CD4-positive, CD25-positive, alpha-beta regulatory T cell (primary cell): ENCODE measurements around the gene ECM1. TPM values are rescaled to one million over a fixed set of nuclear protein-coding genes. Genes with fewer than 3 reads are reported as not detected.

Source experiments
- ATAC-seq, 2 donors: fragments of 150-1000 bp; cut with Tn5 transposase; one replicate each; pipeline ENCODE4 v1.10.0; 2021; ENCODE audit warnings: low read depth in 2 of 2, moderate number of reproducible peaks in 2 of 2, moderate library complexity in 1 of 2
- DNase-seq, 3 donors: peaks; one replicate each; pipeline versions ENCODE4 v3.0.0 to v3.0.0-alpha.2; 2012 to 2022; ENCODE audit warnings: mixed read lengths in 1 of 3
- H3K27ac ChIP-seq: one replicate; pipeline ENCODE4 v1.7.0; 2013; ENCODE audit warnings: mild to moderate bottlenecking, low read length; ENCODE audit not compliant: insufficient read depth, poor library complexity, severe bottlenecking
- H3K27me3 ChIP-seq: one replicate; pipeline ENCODE4 v1.7.0; 2013; ENCODE audit warnings: low read length; ENCODE audit not compliant: control insufficient read depth, insufficient read depth
- H3K36me3 ChIP-seq: one replicate; pipeline ENCODE4 v1.7.0; 2013; ENCODE audit warnings: mild to moderate bottlenecking, low read length, moderate library complexity; ENCODE audit not compliant: control insufficient read depth, insufficient read depth
- H3K4me1 ChIP-seq: 2 replicates; pipeline ENCODE4 v1.7.0; 2013; ENCODE audit warnings: mild to moderate bottlenecking, low read length; ENCODE audit not compliant: insufficient read depth, control insufficient read depth, poor library complexity, severe bottlenecking
- H3K4me3 ChIP-seq: one replicate; pipeline ENCODE4 v1.7.0; 2013; ENCODE audit warnings: low read depth, mild to moderate bottlenecking, low read length, moderate library complexity
- H3K9me3 ChIP-seq, 2 experiments: 1 replicate in 1 of 2; 2 replicates in 1 of 2; pipeline ENCODE4 v1.7.0; 2013; ENCODE audit warnings: low read length in 2 of 2, mild to moderate bottlenecking in 1 of 2, moderate library complexity in 1 of 2; ENCODE audit not compliant: control insufficient read depth in 2 of 2
- H3K27ac Mint-ChIP-seq, 3 donors: one replicate each; pipeline ENCODE4 v1.8.0; 2020 to 2022; ENCODE audit warnings: mild to moderate bottlenecking in 3 of 3, mixed read lengths in 3 of 3, moderate library complexity in 2 of 3
- H3K27me3 Mint-ChIP-seq: one replicate; pipeline ENCODE4 v1.8.0; 2022; ENCODE audit warnings: mild to moderate bottlenecking, mixed read lengths
- H3K36me3 Mint-ChIP-seq: one replicate; pipeline ENCODE4 v1.8.0; 2020; ENCODE audit warnings: mixed read lengths
- H3K4me1 Mint-ChIP-seq, 4 donors: one replicate each; pipeline ENCODE4 v1.8.0; 2020 to 2022; ENCODE audit warnings: mixed read lengths in 4 of 4, mild to moderate bottlenecking in 1 of 4
- H3K4me3 Mint-ChIP-seq, 4 donors: one replicate each; pipeline ENCODE4 v1.8.0; 2020 to 2022; ENCODE audit warnings: mild to moderate bottlenecking in 4 of 4, mixed read lengths in 4 of 4, moderate library complexity in 3 of 4
- H3K9me3 Mint-ChIP-seq, 7 donors: one replicate each; pipeline ENCODE4 v1.8.0; 2020 to 2022; ENCODE audit warnings: mixed read lengths in 7 of 7, mild to moderate bottlenecking in 3 of 7, moderate library complexity in 2 of 7
- polyA plus RNA-seq, 4 donors: library from polyadenylated mRNA; unstranded; fragments of 300-500 nt; fragmentation: Illumina TruSeq; gene quantifications; one replicate each; pipeline ENCODE4 v1.2.3, GENCODE V29; 2021
- total RNA-seq: library from RNA; stranded (reverse); gene quantifications from one replicate; pipeline ENCODE4 v1.2.3, GENCODE V29; 2022

Gene ECM1
- total and polyA plus RNA-seq, 5 donors from 2014 or later: 0.10 to 0.22 TPM; not detected in 3

DNA sequence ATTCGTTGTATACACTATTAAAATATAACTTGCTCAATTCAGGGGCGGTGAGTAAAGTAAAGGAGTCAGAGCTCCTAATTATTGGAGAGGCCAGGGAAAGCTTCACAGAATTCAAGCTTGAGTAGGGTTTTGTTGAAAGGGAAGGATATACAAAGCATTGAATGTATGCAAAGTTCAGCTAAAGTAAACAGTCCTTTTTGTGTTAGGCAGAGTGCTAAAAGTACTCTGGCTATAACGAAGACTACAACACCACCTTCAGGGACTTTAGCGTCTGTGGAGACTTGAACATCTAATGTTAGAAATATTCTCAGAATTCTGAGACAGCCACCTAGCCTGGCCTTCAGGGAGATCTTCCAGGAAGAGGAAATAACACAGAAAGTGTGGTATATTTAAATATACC, 8.7 kb downstream of the ECM1 start:
- Mint-ChIP-seq H3K27me3 (peaks cover 7% of the 10 kb centered on the region), H3K36me3 (no peaks in the 10 kb centered on the region), H3K9me3 (no peaks in the 10 kb centered on the region), H3K4me3 (peak overlapping the region; percentile 74 to 95 (median 92)), H3K27ac (peak overlapping the region in 1 of 3 donors; percentile 77), H3K4me1 (peaks cover 0 to 25% (median 15%) of the 10 kb centered on the region in 4 donors)
- no peaks in the 10 kb centered on the region for H3K9me3 ChIP-seq
- DNase-seq (peak in 2 of 3 donors; percentile 7 to 80), ATAC-seq (peak; percentile 24 to 27)
- H3K36me3 ChIP-seq: no peaks in the 10 kb centered on the region
- H3K4me1 ChIP-seq: peaks cover 19% of the 10 kb centered on the region
- H3K4me3 ChIP-seq: peak overlapping the region; percentile 67
- no peak overlapping the region for H3K27ac ChIP-seq
- no peaks in the 10 kb centered on the region for H3K27me3 ChIP-seq

- H3K9me3 Mint-ChIP-seq: no peaks in the 10 kb centered on the region
- Histone ChIP-seq H3K36me3 (no peaks in the 10 kb centered on the region), H3K27me3 (no peaks in the 10 kb centered on the region), H3K27ac (no peak overlapping the region), H3K4me3 (no peak overlapping the region), H3K9me3 (no peaks in the 10 kb centered on the region), H3K4me1 (peaks cover 6% of the 10 kb centered on the region)
- peaks cover 0 to 11% (median 5%) of the 10 kb centered on the region in 4 donors for H3K4me1 Mint-ChIP-seq
- H3K27ac Mint-ChIP-seq: no peak overlapping the region
- H3K36me3 Mint-ChIP-seq: no peaks in the 10 kb centered on the region
- DNase-seq (no peak), ATAC-seq (no peak)
- peak overlapping the region in 1 of 4 donors; percentile 44 for H3K4me3 Mint-ChIP-seq
- H3K27me3 Mint-ChIP-seq: peaks cover 6% of the 10 kb centered on the region
Observed at GRCh38 chr1:150521196-150521968, 13.5 kb downstream of the ECM1 start.

GRCh38 chr1:150525348-150525747, 17.4 kb downstream of the ECM1 start:
- Mint-ChIP-seq H3K36me3 (no peaks in the 10 kb centered on the region), H3K27me3 (no peaks in the 10 kb centered on the region), H3K4me3 (no peak overlapping the region), H3K4me1 (no peaks in the 10 kb centered on the region), H3K27ac (no peak overlapping the region), H3K9me3 (no peaks in the 10 kb centered on the region)
- ATAC-seq (no peak), DNase-seq (no peak)
- Histone ChIP-seq H3K4me3 (no peak overlapping the region), H3K27me3 (no peaks in the 10 kb centered on the region), H3K9me3 (no peaks in the 10 kb centered on the region), H3K4me1 (no peaks in the 10 kb centered on the region), H3K27ac (no peak overlapping the region), H3K36me3 (no peaks in the 10 kb centered on the region)

DNA sequence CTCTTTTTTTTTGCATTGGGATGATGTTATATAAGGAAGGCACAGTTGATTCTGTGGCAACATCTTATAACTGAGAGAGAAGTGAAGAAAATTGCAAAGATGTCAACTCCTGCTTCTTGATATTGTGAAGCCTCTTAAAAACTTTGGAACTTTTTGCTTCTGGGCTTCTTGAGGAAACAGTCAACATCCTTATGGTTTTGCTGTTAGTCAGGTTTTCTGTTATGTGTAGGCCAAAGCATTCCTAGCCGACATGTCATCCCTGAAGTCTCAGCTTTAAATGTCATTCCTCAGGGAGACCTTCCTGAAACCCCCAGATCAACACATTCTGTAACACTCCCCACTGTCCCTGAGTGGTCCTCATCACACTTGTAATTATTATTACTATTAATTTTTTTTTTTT, 20.3 kb downstream of the ECM1 start:
- ATAC-seq: no peak
- no peak overlapping the region for H3K27ac ChIP-seq
- peaks cover 0 to 5% (median 0%) of the 10 kb centered on the region in 4 donors for H3K4me1 Mint-ChIP-seq
- no peak overlapping the region for H3K4me3 ChIP-seq
- no peak overlapping the region for H3K27ac Mint-ChIP-seq
- no peaks in the 10 kb centered on the region for H3K4me1 ChIP-seq
- DNase-seq: no peak
- no peaks in the 10 kb centered on the region for H3K9me3 Mint-ChIP-seq
- no peaks in the 10 kb centered on the region for H3K9me3 ChIP-seq
- H3K27me3 ChIP-seq: no peaks in the 10 kb centered on the region
- H3K36me3 ChIP-seq: no peaks in the 10 kb centered on the region
- H3K4me3 Mint-ChIP-seq: no peak overlapping the region
- no peaks in the 10 kb centered on the region for H3K36me3 Mint-ChIP-seq
- H3K27me3 Mint-ChIP-seq: no peaks in the 10 kb centered on the region

DNA sequence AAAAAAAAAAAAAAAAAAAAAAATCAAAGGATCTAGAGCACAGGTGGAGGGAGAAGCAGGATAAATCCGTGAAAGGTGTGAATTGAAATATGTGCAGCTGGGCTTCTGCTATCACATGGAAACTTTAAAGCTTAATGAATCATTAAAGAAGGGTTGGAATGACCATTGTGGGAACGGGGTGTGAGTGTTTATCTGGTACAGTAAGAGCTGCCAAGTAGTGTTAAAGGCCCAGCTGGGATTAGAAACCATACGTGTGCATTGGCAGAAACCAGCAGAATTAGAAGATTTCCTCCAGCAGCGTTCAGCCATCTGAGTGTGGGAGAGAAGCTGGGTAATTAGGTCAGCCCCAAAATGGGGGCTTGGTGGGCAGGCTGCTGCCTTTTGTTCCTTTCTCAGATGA, 21.1 kb downstream of the ECM1 start:
- H3K4me1 Mint-ChIP-seq: peaks cover 0 to 5% (median 0%) of the 10 kb centered on the region in 4 donors
- Histone ChIP-seq H3K36me3 (no peaks in the 10 kb centered on the region), H3K4me1 (no peaks in the 10 kb centered on the region), H3K27me3 (no peaks in the 10 kb centered on the region), H3K27ac (no peak overlapping the region), H3K4me3 (no peak overlapping the region), H3K9me3 (no peaks in the 10 kb centered on the region)
- H3K27ac Mint-ChIP-seq: no peak overlapping the region
- ATAC-seq (no peak), DNase-seq (no peak)
- H3K4me3 Mint-ChIP-seq: no peak overlapping the region
- no peaks in the 10 kb centered on the region for H3K36me3 Mint-ChIP-seq
- H3K27me3 Mint-ChIP-seq: no peaks in the 10 kb centered on the region
- H3K9me3 Mint-ChIP-seq: no peaks in the 10 kb centered on the region

- H3K36me3 Mint-ChIP-seq: no peaks in the 10 kb centered on the region
- no peaks in the 10 kb centered on the region for H3K27me3 Mint-ChIP-seq
- no peak overlapping the region for H3K27ac ChIP-seq
- no peaks in the 10 kb centered on the region for H3K36me3 ChIP-seq
- DNase-seq (no peak), ATAC-seq (no peak)
- peaks cover 0 to 5% (median 0%) of the 10 kb centered on the region in 4 donors for H3K4me1 Mint-ChIP-seq
- H3K4me3 ChIP-seq: no peak overlapping the region
- H3K27ac Mint-ChIP-seq: no peak overlapping the region
- no peak overlapping the region for H3K4me3 Mint-ChIP-seq
- H3K9me3 Mint-ChIP-seq: no peaks in the 10 kb centered on the region
- H3K27me3 ChIP-seq: no peaks in the 10 kb centered on the region
- no peaks in the 10 kb centered on the region for H3K4me1 ChIP-seq
- no peaks in the 10 kb centered on the region for H3K9me3 ChIP-seq
Observed at GRCh38 chr1:150530491-150531159, 22.7 kb downstream of the ECM1 start.

- H3K27ac ChIP-seq: no peak overlapping the region
Observed at GRCh38 chr1:150532860-150533259, 25.0 kb downstream of the ECM1 start.

More at GRCh38 chr1:150532860-150533259, 25.0 kb downstream of the ECM1 start:
- H3K36me3 ChIP-seq: no peaks in the 10 kb centered on the region
- ATAC-seq (no peak), DNase-seq (no peak)
- no peaks in the 10 kb centered on the region for H3K9me3 ChIP-seq
- Mint-ChIP-seq H3K4me1 (peaks cover 0 to 5% (median 0%) of the 10 kb centered on the region in 4 donors), H3K27me3 (no peaks in the 10 kb centered on the region), H3K9me3 (no peaks in the 10 kb centered on the region), H3K36me3 (no peaks in the 10 kb centered on the region), H3K27ac (peak overlapping the region in 1 of 3 donors; percentile 71), H3K4me3 (no peak overlapping the region)
- H3K27me3 ChIP-seq: no peaks in the 10 kb centered on the region
- H3K4me3 ChIP-seq: no peak overlapping the region
- no peaks in the 10 kb centered on the region for H3K4me1 ChIP-seq
